Right ventricle myocardium superior (tissue), 1 donor: ENCODE data around the gene GUCA2A. TPM values are rescaled to one million over a fixed set of nuclear protein-coding genes. Genes with fewer than 3 reads are reported as not detected.

Experiments used
- ATAC-seq: fragments of 200-7000 bp; cut with Tn5 transposase; one replicate; pipeline ENCODE4 v1.9.1; 2020; ENCODE audit warnings: mild to moderate bottlenecking; ENCODE audit not compliant: poor library complexity
- DNase-seq: peaks from one replicate; pipeline ENCODE4 v3.0.0-alpha.2; 2020
- intact Hi-C: fragments of 100-400 bp; cut with DNase I; formaldehyde crosslinking; loops from one replicate; pipeline ENCODE4 v1.11.2; 2022
- total RNA-seq: library from RNA; stranded (reverse); fragmentation: NEBNext Ultra II Directional; extraction: Animal tissue kit (Norgen Biotek cat#: 25700); gene quantifications from one replicate; pipeline ENCODE4 v1.2.1, GENCODE V29; 2021
- donor health status: DM: no; HTN: yes; CAD: no; lungs with severe emphysema.

GUCA2A gene
- total RNA-seq, 1 donor from 2014 or later = not detected

GRCh38 chr1:42179275-42179674, 14.7 kb upstream of the GUCA2A start:
- intact Hi-C loops = loop anchor here (10.0 kb wide), 1 partner anchor 156 kb away; the partner anchor contains the start of gene FOXJ3
- DNase-seq = no peak
- ATAC-seq = no peak

DNA sequence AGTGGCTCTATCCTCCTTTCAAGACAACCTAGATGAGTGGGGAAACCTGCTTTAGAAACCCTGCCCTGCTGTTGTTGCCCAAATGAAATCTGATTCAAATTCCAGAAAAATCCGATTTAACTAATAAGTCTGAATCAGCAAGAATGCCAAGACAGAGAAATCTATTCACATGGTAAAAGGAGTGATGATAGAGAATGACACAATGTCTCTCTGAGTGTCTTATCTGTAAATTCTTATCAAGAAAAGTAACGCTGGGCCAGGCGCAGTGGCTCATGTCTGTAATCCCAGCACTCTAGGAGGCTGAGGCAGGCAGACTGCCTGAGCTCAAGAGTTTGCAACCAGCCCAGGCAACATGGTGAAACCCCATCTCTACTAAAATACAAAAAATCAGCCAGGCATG, 13.7 kb upstream of the GUCA2A start:
- DNase-seq (no peak), ATAC-seq (no peak)
- intact Hi-C loops = loop anchor here (10.0 kb wide), 1 partner anchor 157 kb away; the partner anchor contains the start of gene FOXJ3

GRCh38 chr1:42177541-42177981, 13.0 kb upstream of the GUCA2A start:
- DNase-seq (no peak), ATAC-seq (no peak)
- intact Hi-C loops = loop anchor here (10.0 kb wide), 1 partner anchor 157 kb away; the partner anchor contains the start of gene FOXJ3

GRCh38 chr1:42176902-42177519, 12.5 kb upstream of the GUCA2A start:
- no peak for DNase-seq
- no peak for ATAC-seq
- intact Hi-C loops = loop anchor here (10.0 kb wide), 1 partner anchor 158 kb away; the partner anchor contains the start of gene FOXJ3

DNA sequence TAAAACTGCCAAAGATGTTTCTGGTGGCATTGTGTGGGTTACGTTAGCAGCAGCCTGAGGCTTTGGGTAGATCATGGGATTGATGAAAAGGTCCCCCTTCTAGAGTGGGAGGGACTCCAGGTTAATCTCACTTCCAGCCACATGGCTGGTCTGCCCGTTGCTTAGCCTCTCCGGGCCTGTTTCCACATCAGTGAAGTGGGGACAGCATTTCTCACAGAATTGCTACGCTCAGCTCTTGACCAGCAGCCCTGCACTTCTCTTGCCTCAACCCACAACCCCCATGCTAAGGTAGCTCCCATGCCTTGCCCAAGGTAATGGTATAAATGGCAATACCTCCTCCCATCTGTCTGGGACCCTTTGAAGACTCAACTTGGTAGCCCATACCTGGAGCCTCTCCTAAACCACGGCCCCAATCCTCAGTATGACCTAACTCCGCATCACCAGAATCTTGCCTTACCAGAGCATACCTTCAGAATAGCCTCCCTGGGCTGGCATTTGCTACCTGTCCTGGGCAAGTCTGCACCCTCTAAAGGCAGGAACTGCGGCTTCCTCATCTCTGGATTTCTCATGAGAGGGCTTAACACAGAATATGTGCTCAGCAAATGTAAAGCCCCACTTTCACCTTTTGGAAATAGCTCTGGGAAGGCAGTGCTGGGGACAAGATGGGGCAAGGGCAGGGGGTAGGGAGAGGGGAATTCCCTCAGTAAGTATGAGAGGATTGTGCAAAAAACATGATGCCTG, 10.9 kb upstream of the GUCA2A start:
- no peak for DNase-seq
- intact Hi-C loops = loop anchor here (10.0 kb wide), 1 partner anchor 159 kb away; the partner anchor contains the start of gene FOXJ3
- ATAC-seq = no peak

DNA sequence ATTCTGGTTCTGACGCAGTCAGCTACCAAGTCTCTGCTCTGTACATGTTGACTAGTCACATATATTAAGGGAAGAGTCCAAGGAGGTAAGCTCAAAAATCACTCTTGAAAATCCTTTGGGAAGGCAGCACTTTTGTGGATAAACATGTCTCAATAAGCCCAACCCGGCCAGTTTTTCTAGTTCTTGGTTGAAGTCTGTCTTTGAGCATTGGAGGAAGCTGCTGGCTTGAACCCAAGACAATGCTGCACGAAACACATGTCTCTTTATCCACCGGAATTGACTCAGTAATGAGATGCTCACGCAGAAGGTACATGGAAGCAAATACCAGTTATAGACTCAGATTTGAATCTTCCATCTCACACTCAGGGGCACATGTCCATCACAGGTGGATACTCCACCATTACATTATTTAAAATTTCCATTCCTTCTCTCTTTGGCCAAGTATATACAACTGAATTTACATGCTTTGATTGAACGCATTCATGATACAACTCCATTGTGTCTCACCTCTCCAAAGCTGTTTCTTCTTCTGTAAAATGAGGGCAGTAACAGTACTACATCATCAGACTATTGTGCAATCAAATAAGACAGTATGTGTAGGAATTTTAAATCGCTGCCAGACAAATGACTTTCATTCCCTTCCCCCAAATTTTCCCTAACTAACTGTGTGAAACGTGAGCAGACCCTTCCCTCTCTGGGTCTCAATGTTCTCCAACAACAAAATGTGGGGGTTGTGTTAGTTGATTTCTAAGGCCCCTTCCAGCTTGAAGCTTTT, 9.6 kb upstream of the GUCA2A start:
- no peak for DNase-seq
- ATAC-seq = no peak
- intact Hi-C loops = loop anchor here (10.0 kb wide), 1 partner anchor 161 kb away; the partner anchor contains the start of gene FOXJ3

DNA sequence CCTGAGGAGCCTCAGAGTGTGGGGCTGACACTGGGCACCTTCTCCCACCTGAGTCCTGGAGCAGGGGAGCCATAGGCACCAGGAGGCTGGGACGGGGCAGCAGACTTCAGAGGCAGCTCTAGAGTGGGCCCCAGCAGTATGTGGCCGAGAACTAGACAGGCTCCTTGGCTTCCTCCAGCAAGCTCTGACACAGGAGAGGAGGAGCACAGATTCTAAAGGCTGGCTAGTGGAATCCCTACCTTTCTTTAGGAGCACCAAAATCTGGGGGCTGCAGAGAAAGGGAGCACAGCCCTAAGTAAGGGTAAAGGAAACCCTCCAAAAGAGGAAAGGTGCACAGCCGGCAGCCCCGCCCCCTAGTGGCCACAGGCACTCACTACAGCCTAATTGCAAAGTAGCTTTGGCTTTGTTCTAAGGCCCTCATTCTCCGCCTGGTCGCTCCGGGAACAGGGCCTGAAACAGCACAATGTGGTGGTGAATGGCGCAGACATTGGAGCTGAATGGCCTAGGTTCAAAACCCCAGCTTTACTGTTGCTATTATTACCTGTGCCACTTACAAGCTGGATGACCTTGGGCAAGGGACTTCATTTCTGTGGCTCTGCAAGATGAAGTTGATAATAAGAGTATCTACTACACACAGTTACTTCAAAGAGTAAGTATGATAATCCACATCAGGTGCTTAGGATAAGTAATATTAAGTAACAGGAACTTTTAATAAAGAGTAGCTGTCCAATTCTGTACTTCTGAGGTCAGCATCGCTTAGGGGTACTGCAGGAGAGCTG, 8.8 kb upstream of the GUCA2A start:
- peak; percentile 60 for ATAC-seq
- peak; percentile 81 for DNase-seq
- intact Hi-C loops = loop anchor here (10.0 kb wide), 1 partner anchor 161 kb away; the partner anchor contains the start of gene FOXJ3

- peak; percentile 86 for ATAC-seq
- peak; percentile 70 for DNase-seq
- intact Hi-C loops = loop anchor here (10.0 kb wide), 1 partner anchor 162 kb away; the partner anchor contains the start of gene FOXJ3
Observed at GRCh38 chr1:42172381-42173133, 8.0 kb upstream of the GUCA2A start.

GRCh38 chr1:42171679-42172266, 7.2 kb upstream of the GUCA2A start:
- DNase-seq (no peak), ATAC-seq (peak; percentile 1)
- intact Hi-C loops = loop anchor here (10.0 kb wide), 1 partner anchor 163 kb away; the partner anchor contains the start of gene FOXJ3

DNA sequence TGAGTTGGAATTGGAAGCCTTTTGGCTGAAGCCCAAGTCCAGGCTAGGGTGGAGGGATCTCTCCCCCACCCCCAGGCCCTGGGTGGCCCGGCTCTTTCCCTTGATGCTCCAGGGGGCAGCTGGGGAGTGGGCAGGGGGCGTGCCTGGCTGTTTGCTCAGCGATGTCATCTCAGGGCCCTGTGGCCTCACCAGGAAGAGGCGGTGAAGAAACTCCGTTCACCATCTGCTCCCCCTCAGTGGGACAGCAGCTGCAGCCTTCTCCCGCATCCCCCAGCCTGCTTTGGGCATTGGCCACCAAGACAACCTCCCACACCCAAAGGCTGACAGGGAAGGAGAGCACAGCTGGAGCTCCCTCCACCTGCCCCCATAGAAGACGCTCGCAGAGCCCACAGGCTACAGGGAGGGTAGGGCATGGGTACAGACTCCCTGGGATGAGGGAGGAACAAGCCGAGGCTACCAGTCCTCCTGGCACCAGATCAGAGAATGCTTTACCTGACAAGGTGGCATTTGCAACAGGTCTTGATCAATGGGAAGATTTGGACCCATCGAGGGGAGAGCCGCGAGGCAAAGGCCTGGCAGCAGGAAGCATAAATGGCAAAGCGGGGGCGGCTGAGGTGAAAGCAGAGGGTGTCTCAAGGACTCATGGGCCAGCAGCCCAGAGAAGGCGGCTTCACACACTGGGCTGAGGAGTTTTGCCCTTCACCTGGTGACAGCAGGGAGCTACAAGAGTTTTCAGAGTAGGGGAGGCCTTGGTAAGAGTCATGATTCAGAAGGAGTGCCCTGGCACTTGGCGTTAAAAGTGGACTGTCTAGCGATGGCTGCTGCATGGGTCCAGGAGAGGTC, 6.5 kb upstream of the GUCA2A start:
- ATAC-seq (peak; percentile 8), DNase-seq (no peak)
- intact Hi-C loops = loop anchor here (10.0 kb wide), 1 partner anchor 164 kb away; the partner anchor contains the start of gene FOXJ3

GRCh38 chr1:42168763-42169162, 4.2 kb upstream of the GUCA2A start:
- DNase-seq (no peak), ATAC-seq (no peak)
- intact Hi-C loops = no loop called here

DNA sequence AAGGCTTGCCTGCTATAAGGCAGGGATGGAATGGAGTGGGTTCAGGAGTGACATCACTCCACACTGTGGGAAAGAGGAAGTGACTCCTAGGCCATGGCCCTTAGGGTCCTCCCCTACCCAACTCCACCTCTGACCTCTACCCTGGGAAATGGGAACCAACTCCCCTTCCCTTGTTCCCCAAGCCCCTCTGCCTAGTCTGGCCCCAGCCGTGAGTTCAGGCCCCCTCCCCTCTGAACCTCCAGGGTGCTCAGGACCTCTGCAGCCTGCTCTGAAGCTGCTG, 3.8 kb upstream of the GUCA2A start:
- intact Hi-C loops = no loop called here
- no peak for DNase-seq
- ATAC-seq = no peak

GRCh38 chr1:42167611-42168390, 3.3 kb upstream of the GUCA2A start:
- intact Hi-C loops = no loop called here
- ATAC-seq (no peak), DNase-seq (no peak)

DNA sequence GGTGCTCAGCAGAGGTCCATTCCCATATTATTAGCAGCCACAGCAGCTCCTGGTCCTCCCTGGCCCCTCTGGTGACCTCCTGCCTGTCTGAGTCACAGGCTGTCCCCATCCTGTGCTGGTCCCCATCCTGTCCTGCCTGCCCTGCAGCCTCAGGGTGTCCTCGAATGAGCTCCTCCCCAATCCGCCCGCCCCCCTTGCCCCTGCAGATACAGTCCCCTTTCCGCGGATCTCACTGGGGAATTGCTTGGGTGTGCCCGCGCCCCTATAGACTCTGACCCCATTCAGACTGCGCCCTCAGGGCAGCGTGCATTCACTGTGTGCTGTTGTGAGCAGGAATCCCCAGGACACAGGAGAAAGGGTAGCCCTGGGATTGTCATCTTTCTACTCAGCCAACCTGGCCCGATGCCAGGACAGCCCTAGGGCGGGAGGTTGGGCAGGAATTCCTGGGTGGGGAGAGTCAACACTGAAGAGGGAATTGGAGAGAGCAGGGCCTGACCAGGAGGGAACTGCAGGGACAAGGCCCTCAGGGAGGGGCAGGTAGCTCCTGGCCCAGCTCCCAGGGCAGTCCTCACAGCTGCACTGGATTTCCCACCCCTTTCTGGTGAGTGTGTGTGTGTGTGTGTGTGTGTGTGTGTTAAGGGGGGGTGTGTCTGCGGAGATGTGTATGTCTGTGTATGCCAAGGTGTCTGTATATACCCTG, 1.1 kb upstream of the GUCA2A start:
- DNase-seq (peak; percentile 81), ATAC-seq (peak; percentile 76)
- intact Hi-C loops = no loop called here
